Peyer's patch (tissue), 4 donors: ENCODE data around the gene KRT26. TPM values are rescaled to one million over a fixed set of nuclear protein-coding genes. Genes with fewer than 3 reads are reported as not detected.

Experiments
- DNase-seq, 3 donors: peaks; one replicate each; pipeline ENCODE4 v3.0.0-alpha.2; 2017 to 2019
- H3K27ac ChIP-seq, 4 donors: fragments of 200-600 bp; sonication (generic); one replicate each; pipeline ENCODE4 v1.5.1; 2016 to 2019
- H3K27me3 ChIP-seq, 2 donors: fragments of 200-600 bp; sonication (generic); one replicate each; pipeline ENCODE4 v1.5.1; 2019
- H3K36me3 ChIP-seq, 3 donors: fragments of 200-600 bp; sonication (generic); one replicate each; pipeline ENCODE4 v1.5.1; 2016 to 2019
- H3K4me1 ChIP-seq, 4 donors: fragments of 200-600 bp; sonication (generic); one replicate each; pipeline ENCODE4 v1.5.1; 2016 to 2019
- H3K4me3 ChIP-seq, 4 donors: fragments of 200-600 bp; sonication (generic); 1 replicate in 3 of 4; 2 replicates in 1 of 4; pipeline ENCODE4 v1.5.1; 2016 to 2019; ENCODE audit warnings: mild to moderate bottlenecking in 1 of 4
- H3K9me3 ChIP-seq, 4 donors: fragments of 200-600 bp; sonication (generic); one replicate each; pipeline ENCODE4 v1.5.1; 2016 to 2019; ENCODE audit warnings: mild to moderate bottlenecking in 1 of 4
- CTCF ChIP-seq, 6 experiments: fragments of 450-650 bp in 4 of 6; fragments of 200-600 bp in 2 of 6; sonication (generic) in 1 of 6; IDR thresholded peaks; one replicate each; pipeline ENCODE4 v1.5.1; 2017 to 2019; ENCODE audit warnings: antibody characterized with exemption in 6 of 6, mild to moderate bottlenecking in 3 of 6, moderate library complexity in 1 of 6
- POLR2A ChIP-seq, 2 donors: fragments of 450-650 bp; IDR thresholded peaks; one replicate each; pipeline ENCODE4 v1.5.1; 2017; ENCODE audit warnings: antibody characterized with exemption in 2 of 2, mild to moderate bottlenecking in 2 of 2, moderate library complexity in 2 of 2
- total RNA-seq, 4 donors: library from RNA; depleted of rRNA; stranded (reverse); fragments of >200 nt; gene quantifications; one replicate each; pipeline ENCODE4 v1.1.0, GENCODE V29; 2016

The KRT26 gene
- not detected for total RNA-seq

- no peak for TF ChIP-seq POLR2A (IDR thresholded peaks at IDR 0.05)
- TF ChIP-seq CTCF (IDR thresholded peaks at IDR 0.05): no peak
- no peaks in the 10 kb centered on the region for H3K9me3 ChIP-seq
- H3K27me3 ChIP-seq: no peaks in the 10 kb centered on the region
Observed at GRCh38 chr17:40772101-40772500, at the start of gene KRT26. TSS of gene KRT26 (minus strand) at chr17:40772201. CDS start at chr17:40772113, 88 bp downstream.

GRCh38 chr17:40821536-40821935 is 49.5 kb upstream of the KRT26 start:
- Histone ChIP-seq H3K27ac (no peak overlapping the region), H3K27me3 (no peaks in the 10 kb centered on the region), H3K4me3 (no peak overlapping the region), H3K4me1 (peaks cover 0 to 5% (median 2%) of the 10 kb centered on the region in 4 donors), H3K36me3 (peaks cover 0 to 11% (median 0%) of the 10 kb centered on the region in 3 donors), H3K9me3 (no peaks in the 10 kb centered on the region)
- TF ChIP-seq POLR2A (IDR thresholded peaks at IDR 0.05): no peak
- DNase-seq: no peak

More at GRCh38 chr17:40772101-40772500, at the start of gene KRT26:
- no peak within 1 kb of the TSS for H3K27ac ChIP-seq
- no peak within 1 kb of the TSS for H3K4me3 ChIP-seq
- H3K4me1 ChIP-seq: no peaks in the 10 kb centered on the region
- no peaks in the 10 kb centered on the region for H3K36me3 ChIP-seq
- DNase-seq: no peak

- no peaks in the 10 kb centered on the region for H3K9me3 ChIP-seq
- no peak overlapping the region for H3K27ac ChIP-seq
- no peak overlapping the region for H3K4me3 ChIP-seq
- DNase-seq: no peak
- no peak for TF ChIP-seq CTCF (IDR thresholded peaks at IDR 0.05)
- no peak for TF ChIP-seq POLR2A (IDR thresholded peaks at IDR 0.05)
- peaks cover 0 to 11% (median 0%) of the 10 kb centered on the region in 3 donors for H3K36me3 ChIP-seq
- H3K4me1 ChIP-seq: peaks cover 0 to 5% (median 2%) of the 10 kb centered on the region in 4 donors
- no peaks in the 10 kb centered on the region for H3K27me3 ChIP-seq
Observed at GRCh38 chr17:40820228-40820838, 48.3 kb upstream of the KRT26 start.

GRCh38 chr17:40819528-40820125 is 47.6 kb upstream of the KRT26 start:
- no peaks in the 10 kb centered on the region for H3K27me3 ChIP-seq
- no peaks in the 10 kb centered on the region for H3K9me3 ChIP-seq
- DNase-seq: no peak
- H3K27ac ChIP-seq: peak overlapping the region in 2 of 4 donors; percentile 23 to 93
- TF ChIP-seq POLR2A (IDR thresholded peaks at IDR 0.05) (no peak), CTCF (IDR thresholded peaks at IDR 0.05) (no peak)
- H3K36me3 ChIP-seq: peaks cover 0 to 11% (median 0%) of the 10 kb centered on the region in 3 donors
- peaks cover 0 to 5% (median 2%) of the 10 kb centered on the region in 4 donors for H3K4me1 ChIP-seq
- peak overlapping the region; percentile 67 to 93 (median 68) for H3K4me3 ChIP-seq

- H3K27ac ChIP-seq: peak overlapping the region; percentile 79 to 96 (median 90)
- H3K36me3 ChIP-seq: peaks cover 0 to 11% (median 0%) of the 10 kb centered on the region in 3 donors
- TF ChIP-seq CTCF (IDR thresholded peaks at IDR 0.05) (peak in 1 of 6 experiments; percentile 1), POLR2A (IDR thresholded peaks at IDR 0.05) (peak; percentile 28 to 60)
- no peaks in the 10 kb centered on the region for H3K27me3 ChIP-seq
- peak overlapping the region; percentile 67 to 93 (median 68) for H3K4me3 ChIP-seq
- H3K4me1 ChIP-seq: peaks cover 0 to 5% (median 2%) of the 10 kb centered on the region in 4 donors
- peak; percentile 70 to 90 (median 90) for DNase-seq
- no peaks in the 10 kb centered on the region for H3K9me3 ChIP-seq
Observed at GRCh38 chr17:40818733-40819527, 46.9 kb upstream of the KRT26 start.
